Fibroblast of lung (primary cell): ENCODE measurements around the gene CTBP1. TPM values are rescaled to one million over a fixed set of nuclear protein-coding genes. Genes with fewer than 3 reads are reported as not detected.

Experiments used
- DNase-seq, 2 donors: peaks; one replicate each; pipeline versions ENCODE4 v3.0.0 to v3.0.0-alpha.2; 2010; ENCODE audit warnings: low read depth in 2 of 2
- H2AFZ ChIP-seq: 2 replicates; pipeline ENCODE4 v1.5.1; 2012; ENCODE audit warnings: low read length, control low read depth, inconsistent platforms
- H3K27ac ChIP-seq: 2 replicates; pipeline ENCODE4 v1.5.1; 2011; ENCODE audit warnings: low read length, control low read depth; ENCODE audit not compliant: insufficient read depth
- H3K27me3 ChIP-seq: 2 replicates; pipeline ENCODE4 v1.5.1; 2011; ENCODE audit warnings: mild to moderate bottlenecking, low read length; ENCODE audit not compliant: control insufficient read depth, insufficient read depth
- H3K36me3 ChIP-seq: 2 replicates; pipeline ENCODE4 v1.5.1; 2011; ENCODE audit warnings: low read length; ENCODE audit not compliant: control insufficient read depth, insufficient read depth
- H3K4me1 ChIP-seq: 2 replicates; pipeline ENCODE4 v1.5.1; 2011; ENCODE audit warnings: low read length; ENCODE audit not compliant: control insufficient read depth, insufficient read depth; ENCODE audit errors: extremely low read depth
- H3K4me2 ChIP-seq: 2 replicates; pipeline ENCODE4 v1.5.1; 2011; ENCODE audit warnings: low read length, control low read depth; ENCODE audit not compliant: insufficient read depth; ENCODE audit errors: extremely low read depth
- H3K4me3 ChIP-seq, 4 experiments: fragments of 200-600 bp in 1 of 4; sonication (generic) in 1 of 4; replicated peaks in 1 of 4; 2 replicates each; pipeline ENCODE4 v1.5.1; 2011 to 2016; ENCODE audit warnings: low read length in 4 of 4, low read depth in 3 of 4, mild to moderate bottlenecking in 3 of 4, control low read depth in 2 of 4, inconsistent platforms in 1 of 4, mixed read lengths in 1 of 4; ENCODE audit not compliant: insufficient read depth in 1 of 4; ENCODE audit errors: control extremely low read depth in 1 of 4
- H3K79me2 ChIP-seq: 2 replicates; pipeline ENCODE4 v1.5.1; 2012; ENCODE audit warnings: mild to moderate bottlenecking, low read length, inconsistent platforms; ENCODE audit not compliant: control insufficient read depth, insufficient read depth
- H3K9ac ChIP-seq: 2 replicates; pipeline ENCODE4 v1.5.1; 2011; ENCODE audit warnings: mild to moderate bottlenecking, low read length, control low read depth; ENCODE audit not compliant: insufficient read depth
- H3K9me3 ChIP-seq: 2 replicates; pipeline ENCODE4 v1.5.1; 2012; ENCODE audit warnings: low read depth, low read length; ENCODE audit not compliant: control insufficient read depth, insufficient read depth
- H4K20me1 ChIP-seq: 2 replicates; pipeline ENCODE4 v1.5.1; 2011; ENCODE audit warnings: low read length; ENCODE audit not compliant: control insufficient read depth, insufficient read depth; ENCODE audit errors: extremely low read depth
- CTCF ChIP-seq, 2 donors: IDR thresholded peaks in 1 of 2; conservative IDR thresholded peaks in 1 of 2; 1 replicate in 1 of 2; 2 replicates in 1 of 2; pipeline ENCODE4 v1.5.1; 2011 to 2012; ENCODE audit warnings: low read length in 2 of 2, control low read depth in 1 of 2, inconsistent platforms in 1 of 2, low read depth in 1 of 2, mild to moderate bottlenecking in 1 of 2
- EZH2 ChIP-seq: IDR thresholded peaks from 2 replicates; pipeline ENCODE4 v1.5.1; 2012; ENCODE audit warnings: low read length, control low read depth, mild to moderate bottlenecking; ENCODE audit errors: missing control alignments
- polyA plus RNA-seq, 2 donors: library from polyadenylated mRNA; depleted of rRNA in 1 of 2; stranded (reverse) in 1 of 2; unstranded in 1 of 2; fragments of >200 nt; gene quantifications; 2 replicates each; pipeline ENCODE4 v1.2.1, GENCODE V29; 2011 to 2012; ENCODE audit warnings: missing spikeins in 1 of 2
- total RNA-seq: library from RNA; depleted of rRNA; stranded (reverse); fragments of >200 nt; gene quantifications from 2 replicates; pipeline ENCODE4 v1.2.1, GENCODE V29; 2014

CTBP1 gene
- total and polyA plus RNA-seq, 2 donors (not counting 1 experiment from before 2014, with no cell fraction given): 78.2 to 249 TPM

DNA sequence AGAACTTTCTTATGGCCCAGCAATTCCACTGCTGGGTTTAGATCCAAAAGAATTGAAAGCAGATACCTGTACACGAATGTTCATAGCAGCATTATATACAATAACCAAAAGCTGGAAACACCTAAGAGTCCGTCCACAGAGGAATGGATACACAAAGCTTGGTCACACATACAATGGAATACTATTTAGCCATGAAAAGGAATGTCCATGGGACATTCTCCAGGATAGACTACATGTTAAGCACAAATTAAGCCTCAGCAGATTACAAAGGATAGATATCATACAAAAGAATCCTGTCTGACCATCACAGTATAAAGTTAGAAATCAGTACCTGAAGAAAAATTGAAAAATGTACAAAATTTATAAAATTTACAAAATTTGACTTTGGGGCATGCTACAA lies 28.1 kb upstream of the CTBP1 start:
- Histone ChIP-seq H2AFZ (no peak overlapping the region), H3K4me2 (no peak overlapping the region), H3K9ac (no peak overlapping the region), H4K20me1 (no peaks in the 10 kb centered on the region), H3K79me2 (no peaks in the 10 kb centered on the region), H3K27ac (no peak overlapping the region), H3K9me3 (no peaks in the 10 kb centered on the region), H3K4me1 (no peaks in the 10 kb centered on the region), H3K4me3 (no peak overlapping the region), H3K27me3 (no peaks in the 10 kb centered on the region), H3K36me3 (no peaks in the 10 kb centered on the region)
- no peak for TF ChIP-seq EZH2
- TF ChIP-seq CTCF (conservative IDR thresholded peaks at IDR 0.05 in 1 of 2, IDR thresholded peaks at IDR 0.05 in 1 of 2; ENCODE audit: low read depth in 1 of 2, low read length in 2 of 2): no peak
- DNase-seq: no peak

- no peaks in the 10 kb centered on the region for H3K4me1 ChIP-seq
- no peak overlapping the region for H2AFZ ChIP-seq
- H3K79me2 ChIP-seq: no peaks in the 10 kb centered on the region
- DNase-seq: no peak
- no peaks in the 10 kb centered on the region for H3K9me3 ChIP-seq
- H3K27ac ChIP-seq: no peak overlapping the region
- no peak overlapping the region for H3K9ac ChIP-seq
- H3K4me3 ChIP-seq: no peak overlapping the region
- no peaks in the 10 kb centered on the region for H4K20me1 ChIP-seq
- no peak overlapping the region for H3K4me2 ChIP-seq
- no peaks in the 10 kb centered on the region for H3K27me3 ChIP-seq
- no peaks in the 10 kb centered on the region for H3K36me3 ChIP-seq
- no peak for TF ChIP-seq CTCF (conservative IDR thresholded peaks at IDR 0.05 in 1 of 2, IDR thresholded peaks at IDR 0.05 in 1 of 2; ENCODE audit: low read depth in 1 of 2, low read length in 2 of 2)
- TF ChIP-seq EZH2: no peak
Observed at GRCh38 chr4:1274871-1275270, 25.9 kb upstream of the CTBP1 start.

DNA sequence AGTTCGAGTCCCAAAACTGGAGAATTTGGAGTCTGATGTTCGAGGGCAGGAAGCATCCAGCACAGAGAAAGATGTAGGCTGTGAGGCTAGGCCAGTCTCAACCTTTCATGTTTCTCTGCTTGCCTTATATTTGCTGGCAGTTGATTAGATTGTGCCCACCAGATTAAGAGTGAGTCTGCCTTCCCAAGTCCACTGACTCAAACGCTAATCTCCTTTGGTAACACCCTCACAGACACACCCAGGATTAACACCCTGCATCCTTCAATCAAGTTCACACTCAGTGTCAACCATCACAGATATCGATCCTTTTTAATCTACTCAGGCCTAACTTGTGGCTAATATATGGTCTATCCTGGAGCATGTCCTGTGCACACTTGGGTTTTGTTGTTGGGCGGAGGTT lies 22.8 kb upstream of the CTBP1 start:
- Histone ChIP-seq H2AFZ (no peak overlapping the region), H4K20me1 (no peaks in the 10 kb centered on the region), H3K4me3 (no peak overlapping the region), H3K79me2 (no peaks in the 10 kb centered on the region), H3K27ac (no peak overlapping the region), H3K9ac (no peak overlapping the region), H3K4me2 (no peak overlapping the region), H3K4me1 (no peaks in the 10 kb centered on the region), H3K9me3 (no peaks in the 10 kb centered on the region), H3K36me3 (no peaks in the 10 kb centered on the region), H3K27me3 (no peaks in the 10 kb centered on the region)
- TF ChIP-seq CTCF (conservative IDR thresholded peaks at IDR 0.05 in 1 of 2, IDR thresholded peaks at IDR 0.05 in 1 of 2; ENCODE audit: low read depth in 1 of 2, low read length in 2 of 2) (no peak), EZH2 (no peak)
- no peak for DNase-seq
